SK-N-SH (cell line): ENCODE measurements around the gene TPM4. TPM values are rescaled to one million over a fixed set of nuclear protein-coding genes. Genes with fewer than 3 reads are reported as not detected.

Source experiments
- CTCF ChIA-PET: fragments of 300-600, 350-600 bp; formaldehyde crosslinking; extraction: SDS; loops from one replicate; lab custom pipeline; 2021; lab: Yijun Ruan, JAX
- POLR2A ChIA-PET: fragments of 350-600 bp; sonication (Branson Sonifier 250); formaldehyde crosslinking; extraction: SDS; loops from one replicate; lab custom pipeline; 2020; ENCODE audit warnings: antibody characterized with exemption, inconsistent platforms; lab: Yijun Ruan, JAX
- DNase-seq: peaks from one replicate; pipeline ENCODE4 v3.0.0; 2012
- H2AFZ ChIP-seq: fragments of 200-600 bp; sonication (generic); 2 replicates; pipeline ENCODE4 v1.8.1; 2016; ENCODE audit warnings: antibody characterized with exemption, mild to moderate bottlenecking, low read depth
- H3F3A ChIP-seq: fragments of 200-600 bp; sonication (generic); replicated peaks from 2 replicates; pipeline ENCODE3; 2016; ENCODE audit warnings: antibody characterized with exemption, mild to moderate bottlenecking; ENCODE audit not compliant: insufficient read depth
- H3K27ac ChIP-seq, 2 experiments: fragments of 200-500 bp in 1 of 2; fragments of 200-600 bp in 1 of 2; sonication (Bioruptor generic) in 1 of 2; sonication (generic), shearing (Covaris generic) in 1 of 2; 2 replicates each; pipeline versions ENCODE4 v1.5.1 to v1.6.1; 2014 to 2016; ENCODE audit warnings: low read depth in 2 of 2, inconsistent platforms in 1 of 2, low read length in 1 of 2, mild to moderate bottlenecking in 1 of 2, mixed read lengths in 1 of 2
- H3K27me3 ChIP-seq: fragments of 200-600 bp; sonication (generic), shearing (Covaris generic); 2 replicates; pipeline ENCODE4 v1.6.1; 2016; ENCODE audit warnings: mixed run types; ENCODE audit not compliant: insufficient read depth
- H3K36me3 ChIP-seq, 2 experiments: fragments of 200-500 bp in 1 of 2; fragments of 200-600 bp in 1 of 2; sonication (Bioruptor generic) in 1 of 2; sonication (generic) in 1 of 2; replicated peaks in 1 of 2; 2 replicates each; pipeline versions ENCODE3 to v1.5.1; 2014 to 2016; ENCODE audit warnings: low read length in 1 of 2, mild to moderate bottlenecking in 1 of 2; ENCODE audit not compliant: insufficient read depth in 2 of 2, control insufficient read depth in 1 of 2
- H3K4me1 ChIP-seq, 2 experiments: fragments of 200-500 bp in 1 of 2; fragments of 200-600 bp in 1 of 2; sonication (Bioruptor generic) in 1 of 2; sonication (generic), shearing (Covaris generic) in 1 of 2; 2 replicates each; pipeline versions ENCODE4 v1.5.1 to v1.6.1; 2014 to 2016; ENCODE audit warnings: low read depth in 1 of 2, low read length in 1 of 2, mixed run types in 1 of 2; ENCODE audit not compliant: insufficient read depth in 2 of 2, control insufficient read depth in 1 of 2
- H3K4me2 ChIP-seq: fragments of 200-600 bp; sonication (generic), shearing (Covaris generic); 2 replicates; pipeline ENCODE4 v1.6.1; 2017; ENCODE audit warnings: mixed run types
- H3K4me3 ChIP-seq, 2 experiments: fragments of 200-500 bp in 1 of 2; fragments of 200-600 bp in 1 of 2; sonication (Bioruptor generic) in 1 of 2; sonication (generic), shearing (Covaris generic) in 1 of 2; 2 replicates each; pipeline versions ENCODE4 v1.5.1 to v1.8.1; 2014 to 2016; ENCODE audit warnings: low read depth in 2 of 2, inconsistent platforms in 1 of 2, low read length in 1 of 2, mild to moderate bottlenecking in 1 of 2, mixed read lengths in 1 of 2, moderate library complexity in 1 of 2
- H3K79me2 ChIP-seq: fragments of 200-600 bp; sonication (generic); 2 replicates; pipeline ENCODE4 v1.8.1; 2017; ENCODE audit warnings: mild to moderate bottlenecking; ENCODE audit not compliant: insufficient read depth
- H3K9ac ChIP-seq: fragments of 200-600 bp; sonication (generic); 2 replicates; pipeline ENCODE4 v1.6.1; 2017; ENCODE audit warnings: mixed run types
- H3K9me2 ChIP-seq: fragments of 200-600 bp; sonication (generic); 2 replicates; pipeline ENCODE4 v1.6.1; 2017; ENCODE audit warnings: mixed run types
- H3K9me3 ChIP-seq: fragments of 200-600 bp; sonication (generic); 2 replicates; pipeline ENCODE4 v1.6.1; 2017; ENCODE audit warnings: mixed run types, mild to moderate bottlenecking, moderate library complexity
- H4K20me1 ChIP-seq: fragments of 200-600 bp; sonication (generic); 2 replicates; pipeline ENCODE4 v1.6.1; 2017; ENCODE audit warnings: mild to moderate bottlenecking, mixed run types; ENCODE audit not compliant: insufficient read depth
- CHD2 ChIP-seq: fragments of 150-350 bp; IDR thresholded peaks from 2 replicates; pipeline ENCODE4 v1.6.1; 2018; ENCODE audit warnings: low read length; ENCODE audit not compliant: partially characterized antibody
- FOXJ3 ChIP-seq: sonication (generic); formaldehyde crosslinking; IDR thresholded peaks from 2 replicates; pipeline ENCODE4 v1.5.1; 2020; ENCODE audit warnings: mild to moderate bottlenecking, missing genetic modification reagents
- FOXM1 ChIP-seq: IDR thresholded peaks from 2 replicates; pipeline ENCODE4 v1.4.0; 2012; ENCODE audit warnings: low read depth, mild to moderate bottlenecking
- MEF2A ChIP-seq: IDR thresholded peaks from 2 replicates; pipeline ENCODE4 v1.4.0; 2012; ENCODE audit warnings: low read depth, borderline replicate concordance
- PBX3 ChIP-seq: IDR thresholded peaks from 2 replicates; pipeline ENCODE4; 2012
- POLR2AphosphoS5 ChIP-seq: IDR thresholded peaks from 2 replicates; pipeline ENCODE4 v1.6.1; 2012; ENCODE audit warnings: low read depth, low read length
- RCOR1 ChIP-seq: fragments of 150-350 bp; IDR thresholded peaks from 2 replicates; pipeline ENCODE4 v1.6.1; 2017; ENCODE audit warnings: antibody characterized with exemption, low read length
- REST ChIP-seq: IDR thresholded peaks from 2 replicates; pipeline ENCODE4 v1.6.1; 2012; ENCODE audit warnings: mild to moderate bottlenecking, low read depth, low read length, moderate library complexity
- TCF12 ChIP-seq: IDR thresholded peaks from 2 replicates; pipeline ENCODE4 v1.4.0; 2012
- USF1 ChIP-seq: IDR thresholded peaks from 2 replicates; pipeline ENCODE4 v1.4.0; 2012; ENCODE audit warnings: low read depth, borderline replicate concordance
- USF2 ChIP-seq: fragments of 150-350 bp; IDR thresholded peaks from 2 replicates; pipeline ENCODE4 v1.6.1; 2017; ENCODE audit warnings: antibody characterized with exemption, low read length, low read depth, borderline replicate concordance
- ZBTB33 ChIP-seq: IDR thresholded peaks from 2 replicates; pipeline ENCODE4 v1.4.0; 2012; ENCODE audit warnings: low read depth, borderline replicate concordance
- WGBS: methylation state at CpG from one replicate; pipeline ENCODE4 v1.1.6; 2017; ENCODE audit warnings: low lambda C conversion rate; 5-methylcytosine and 5-hydroxymethylcytosine counted together
- polyA plus RNA-seq, 3 experiments: library from polyadenylated mRNA; depleted of rRNA; stranded (reverse); fragments of >200 nt; gene quantifications; 2 replicates each; pipeline ENCODE4 v1.2.3, GENCODE V29; 2012

The TPM4 gene
- polyA plus RNA-seq, 1 of the 3 experiments (the other 2 are of a cell fraction): 440 TPM

GRCh38 chr19:16033721-16034120, 42.6 kb upstream of the TPM4 start:
- no peak overlapping the region for H2AFZ ChIP-seq
- H3F3A ChIP-seq: no peaks in the 10 kb centered on the region
- ChIA-PET POLR2A (no interaction called here), CTCF (interaction anchor here (0.7 kb wide), 1 partner anchor 106 kb away, joined by 3 read pairs; no protein-coding TSS in a partner anchor)
- WGBS: 29% methylated on average over 1 of the region's 2 CpGs
- H3K4me3 ChIP-seq: no peak overlapping the region
- TF ChIP-seq FOXJ3 (CRISPR knock-in tag) (no peak), POLR2AphosphoS5 (no peak), USF1 (no peak), TCF12 (no peak)
- H3K27ac ChIP-seq: no peak overlapping the region
- no peaks in the 10 kb centered on the region for H3K9me2 ChIP-seq
- H4K20me1 ChIP-seq: no peaks in the 10 kb centered on the region
- DNase-seq: no peak
- H3K9ac ChIP-seq: no peak overlapping the region
- no peaks in the 10 kb centered on the region for H3K9me3 ChIP-seq
- H3K79me2 ChIP-seq: no peaks in the 10 kb centered on the region
- no peaks in the 10 kb centered on the region; the same call in 1 of the 2 replicates for H3K27me3 ChIP-seq
- no peaks in the 10 kb centered on the region for H3K4me1 ChIP-seq
- H3K36me3 ChIP-seq: no peaks in the 10 kb centered on the region
- no peak overlapping the region for H3K4me2 ChIP-seq

GRCh38 chr19:16034180-16034579, 42.1 kb upstream of the TPM4 start:
- Histone ChIP-seq H3K4me2 (no peak overlapping the region), H3K27me3 (no peaks in the 10 kb centered on the region; the same call in 1 of the 2 replicates), H2AFZ (no peak overlapping the region), H3K27ac (no peak overlapping the region), H3K36me3 (no peaks in the 10 kb centered on the region), H3K9me2 (no peaks in the 10 kb centered on the region), H3K9me3 (no peaks in the 10 kb centered on the region), H3K79me2 (no peaks in the 10 kb centered on the region), H4K20me1 (no peaks in the 10 kb centered on the region), H3K4me1 (no peaks in the 10 kb centered on the region), H3K4me3 (no peak overlapping the region), H3F3A (no peaks in the 10 kb centered on the region), H3K9ac (no peak overlapping the region)
- ChIA-PET POLR2A (no interaction called here), CTCF (no interaction called here)
- TF ChIP-seq ZBTB33: no peak
- DNase-seq: peak; percentile 9
- 68% methylated on average over 6 of the region's 7 CpGs for WGBS

- no peaks in the 10 kb centered on the region for H3F3A ChIP-seq
- DNase-seq: peak; percentile 8
- H3K79me2 ChIP-seq: no peaks in the 10 kb centered on the region
- WGBS: 38% methylated on average over 8 of the region's 17 CpGs
- no peaks in the 10 kb centered on the region for H3K36me3 ChIP-seq
- H3K9ac ChIP-seq: no peak overlapping the region
- no peaks in the 10 kb centered on the region for H3K4me1 ChIP-seq
- H3K4me2 ChIP-seq: no peak overlapping the region
- ChIA-PET CTCF (interaction anchor here (0.5 to 1.5 kb wide), 4 partner anchors 9 to 147 kb away, joined by 3 to 5 read pairs (median 3); no protein-coding TSS in a partner anchor), POLR2A (no interaction called here)
- no peak overlapping the region for H3K4me3 ChIP-seq
- no peaks in the 10 kb centered on the region for H3K9me2 ChIP-seq
- H3K27ac ChIP-seq: no peak overlapping the region
- H2AFZ ChIP-seq: no peak overlapping the region
- no peaks in the 10 kb centered on the region for H3K9me3 ChIP-seq
- H3K27me3 ChIP-seq: no peaks in the 10 kb centered on the region; the same call in 1 of the 2 replicates
- no peaks in the 10 kb centered on the region for H4K20me1 ChIP-seq
- no peak for TF ChIP-seq FOXM1
- no peak for TF ChIP-seq USF2
- TF ChIP-seq TCF12: no peak
- no peak for TF ChIP-seq MEF2A
- TF ChIP-seq REST: no peak
- no peak for TF ChIP-seq PBX3
- no peak for TF ChIP-seq CHD2
- no peak for TF ChIP-seq RCOR1
Measured at GRCh38 chr19:16034958-16035560, 41.2 kb upstream of the TPM4 start.
